GM21360 (cell line): Measurements from ENCODE around the gene ATP13A1.
"Not testable (repeated sequence)": the region's sequence is repeated elsewhere in the genome, so short reads cannot be mapped to it uniquely, and the experiment has no call there.

ENCODE experiments used
- ATAC-seq: cut with Tn5 transposase; IDR thresholded peaks from one replicate; pipeline ENCODE4 v1.9.1; 2021; ENCODE audit warnings: mild to moderate bottlenecking, moderate library complexity; ENCODE audit not compliant: unreplicated experiment

Gene ATP13A1

GRCh38 chr19:19665420-19665948 is 2.0 kb upstream of the ATP13A1 start:
- ATAC-seq, result not testable (repeated sequence)

- peak; percentile 1 for ATAC-seq
These were observed 613 bp downstream of the ATP13A1 start for GRCh38 chr19:19662871-19663255.

GRCh38 chr19:19662344-19662743 is 1.1 kb downstream of the ATP13A1 start:
- no peak for ATAC-seq

GRCh38 chr19:19661675-19662251 is 1.7 kb downstream of the ATP13A1 start:
- ATAC-seq, result peak; percentile 36

GRCh38 chr19:19661141-19661674 is 2.3 kb downstream of the ATP13A1 start:
- ATAC-seq, result no peak

- ATAC-seq, result no peak
These were observed 3.7 kb downstream of the ATP13A1 start for GRCh38 chr19:19659646-19660245.

- no peak for ATAC-seq
These were observed 6.1 kb downstream of the ATP13A1 start for GRCh38 chr19:19657397-19657783.

GRCh38 chr19:19656451-19657396 is 6.8 kb downstream of the ATP13A1 start:
- ATAC-seq, result no peak

GRCh38 chr19:19655641-19656343 is 7.7 kb downstream of the ATP13A1 start:
- ATAC-seq, result no peak

GRCh38 chr19:19655051-19655594 is 8.4 kb downstream of the ATP13A1 start:
- ATAC-seq, result no peak

- ATAC-seq, result no peak
These were observed 9.0 kb downstream of the ATP13A1 start for GRCh38 chr19:19654441-19654840.

GRCh38 chr19:19653597-19654147 is 9.8 kb downstream of the ATP13A1 start:
- ATAC-seq, result no peak

- ATAC-seq, result no peak
These were observed 10.8 kb downstream of the ATP13A1 start for GRCh38 chr19:19652482-19653295.

- ATAC-seq, result no peak
These were observed 12.4 kb downstream of the ATP13A1 start for GRCh38 chr19:19651076-19651475.

- ATAC-seq, result no peak
These were observed 13.1 kb downstream of the ATP13A1 start for GRCh38 chr19:19650331-19650730.

GRCh38 chr19:19649580-19649995 is 13.9 kb downstream of the ATP13A1 start:
- ATAC-seq, result no peak

- no peak for ATAC-seq
These were observed 14.3 kb downstream of the ATP13A1 start for GRCh38 chr19:19649155-19649554.

- no peak for ATAC-seq
These were observed 16.2 kb downstream of the ATP13A1 start for GRCh38 chr19:19647037-19647835.
